Measurements from ENCODE around the gene SH3RF1. TPM values are rescaled to one million over a fixed set of nuclear protein-coding genes. Genes with fewer than 3 reads are reported as not detected.

SH3RF1 gene
- total and polyA plus RNA-seq, 4 donors = 1.8 to 7.9 (median 3.5) TPM

DNA sequence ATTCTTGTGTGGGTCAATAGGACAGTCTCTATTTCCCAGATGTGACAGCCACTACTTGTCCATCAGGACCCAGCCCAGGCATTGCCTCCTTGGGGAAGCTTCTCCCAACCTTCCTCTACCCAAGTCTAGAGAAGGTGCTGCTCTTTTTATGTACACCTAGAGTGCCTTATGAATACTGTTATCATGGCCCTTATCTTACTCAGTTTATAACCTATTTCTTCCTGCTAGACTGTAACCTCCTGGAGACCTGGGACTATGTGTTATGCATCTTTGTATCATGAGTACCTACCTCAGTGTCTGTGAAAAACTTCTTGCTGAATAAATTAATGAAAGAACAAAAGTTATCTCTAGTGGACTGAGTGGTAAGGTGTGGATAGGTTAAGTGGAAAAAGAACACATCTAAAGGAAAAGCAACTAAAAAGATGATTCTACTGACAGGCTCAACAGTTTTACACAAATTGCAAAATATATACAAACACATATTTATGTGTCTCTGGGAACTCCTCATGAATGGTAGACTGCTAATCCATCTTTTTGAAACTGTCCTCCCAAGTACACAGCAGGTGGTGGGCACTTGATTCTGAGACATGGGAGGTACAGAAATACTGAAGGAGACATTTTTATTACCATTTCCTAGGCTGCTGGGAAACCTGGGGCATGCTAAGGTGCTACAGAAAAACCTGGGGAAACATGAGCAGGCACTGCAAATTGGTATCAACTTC, 106.6 kb downstream of the SH3RF1 start:
- TF ChIP-seq FOXA2 (IDR thresholded peaks at IDR 0.05) = no peak
- TF ChIP-seq, protein P1, sequence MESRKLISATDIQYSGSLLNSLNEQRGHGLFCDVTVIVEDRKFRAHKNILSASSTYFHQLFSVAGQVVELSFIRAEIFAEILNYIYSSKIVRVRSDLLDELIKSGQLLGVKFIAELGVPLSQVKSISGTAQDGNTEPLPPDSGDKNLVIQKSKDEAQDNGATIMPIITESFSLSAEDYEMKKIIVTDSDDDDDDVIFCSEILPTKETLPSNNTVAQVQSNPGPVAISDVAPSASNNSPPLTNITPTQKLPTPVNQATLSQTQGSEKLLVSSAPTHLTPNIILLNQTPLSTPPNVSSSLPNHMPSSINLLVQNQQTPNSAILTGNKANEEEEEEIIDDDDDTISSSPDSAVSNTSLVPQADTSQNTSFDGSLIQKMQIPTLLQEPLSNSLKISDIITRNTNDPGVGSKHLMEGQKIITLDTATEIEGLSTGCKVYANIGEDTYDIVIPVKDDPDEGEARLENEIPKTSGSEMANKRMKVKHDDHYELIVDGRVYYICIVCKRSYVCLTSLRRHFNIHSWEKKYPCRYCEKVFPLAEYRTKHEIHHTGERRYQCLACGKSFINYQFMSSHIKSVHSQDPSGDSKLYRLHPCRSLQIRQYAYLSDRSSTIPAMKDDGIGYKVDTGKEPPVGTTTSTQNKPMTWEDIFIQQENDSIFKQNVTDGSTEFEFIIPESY (IDR thresholded peaks at IDR 0.05) = no peak
- TF ChIP-seq GABPA (IDR thresholded peaks at IDR 0.05 in 1 of 2, conservative IDR thresholded peaks at IDR 0.05 in 1 of 2) = no peak
- TF ChIP-seq HNF4G (IDR thresholded peaks at IDR 0.05) = no peak
- no peak for TF ChIP-seq NR2F2 (IDR thresholded peaks at IDR 0.05)
- TF ChIP-seq TAF1 (conservative IDR thresholded peaks at IDR 0.05) = no peak
- TF ChIP-seq SP1 (IDR thresholded peaks at IDR 0.05) = no peak
- no peak for TF ChIP-seq JUND (IDR thresholded peaks at IDR 0.05)
- no peak for TF ChIP-seq RAD21 (IDR thresholded peaks at IDR 0.05)
- no peak for TF ChIP-seq FOXA1 (IDR thresholded peaks at IDR 0.05)
- TF ChIP-seq, protein P2, sequence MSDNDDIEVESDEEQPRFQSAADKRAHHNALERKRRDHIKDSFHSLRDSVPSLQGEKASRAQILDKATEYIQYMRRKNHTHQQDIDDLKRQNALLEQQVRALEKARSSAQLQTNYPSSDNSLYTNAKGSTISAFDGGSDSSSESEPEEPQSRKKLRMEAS (IDR thresholded peaks at IDR 0.05) = no peak
- no peak for TF ChIP-seq RXRA (IDR thresholded peaks at IDR 0.05)
- TF ChIP-seq, protein P3, sequence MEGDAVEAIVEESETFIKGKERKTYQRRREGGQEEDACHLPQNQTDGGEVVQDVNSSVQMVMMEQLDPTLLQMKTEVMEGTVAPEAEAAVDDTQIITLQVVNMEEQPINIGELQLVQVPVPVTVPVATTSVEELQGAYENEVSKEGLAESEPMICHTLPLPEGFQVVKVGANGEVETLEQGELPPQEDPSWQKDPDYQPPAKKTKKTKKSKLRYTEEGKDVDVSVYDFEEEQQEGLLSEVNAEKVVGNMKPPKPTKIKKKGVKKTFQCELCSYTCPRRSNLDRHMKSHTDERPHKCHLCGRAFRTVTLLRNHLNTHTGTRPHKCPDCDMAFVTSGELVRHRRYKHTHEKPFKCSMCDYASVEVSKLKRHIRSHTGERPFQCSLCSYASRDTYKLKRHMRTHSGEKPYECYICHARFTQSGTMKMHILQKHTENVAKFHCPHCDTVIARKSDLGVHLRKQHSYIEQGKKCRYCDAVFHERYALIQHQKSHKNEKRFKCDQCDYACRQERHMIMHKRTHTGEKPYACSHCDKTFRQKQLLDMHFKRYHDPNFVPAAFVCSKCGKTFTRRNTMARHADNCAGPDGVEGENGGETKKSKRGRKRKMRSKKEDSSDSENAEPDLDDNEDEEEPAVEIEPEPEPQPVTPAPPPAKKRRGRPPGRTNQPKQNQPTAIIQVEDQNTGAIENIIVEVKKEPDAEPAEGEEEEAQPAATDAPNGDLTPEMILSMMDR (IDR thresholded peaks at IDR 0.05; ENCODE audit: low read depth, low read length, missing input control) = no peak
- no peak for TF ChIP-seq HNF4A (conservative IDR thresholded peaks at IDR 0.05)
- H3K9me3 ChIP-seq (ENCODE audit: control insufficient read depth in 4 of 4, low read length in 3 of 4) = no peaks in the 10 kb centered on the region
- H3K4me3 ChIP-seq (ENCODE audit: low read depth in 1 of 3, low read length in 3 of 3) = no peak overlapping the region
- no peak overlapping the region for H3K9ac ChIP-seq (ENCODE audit: low read depth in 1 of 2, low read length in 2 of 2)
- H3K4me1 ChIP-seq (ENCODE audit: control insufficient read depth in 4 of 4, insufficient read depth in 4 of 4, low read length in 3 of 4) = peaks cover 0 to 4% (median 4%) of the 10 kb centered on the region in 4 donors
- DNase-seq (ENCODE audit: low spot score) = no peak
- H3K27ac ChIP-seq (ENCODE audit: low read depth in 1 of 2, low read length in 2 of 2) = no peak overlapping the region
- H3K27me3 ChIP-seq (ENCODE audit: control insufficient read depth in 4 of 4, insufficient read depth in 4 of 4, low read length in 3 of 4) = no peaks in the 10 kb centered on the region
- H3K36me3 ChIP-seq (ENCODE audit: control insufficient read depth in 4 of 4, insufficient read depth in 3 of 4, low read depth in 1 of 4, low read length in 3 of 4) = peaks cover 0 to 2% (median under 1%) of the 10 kb centered on the region in 4 donors

DNA sequence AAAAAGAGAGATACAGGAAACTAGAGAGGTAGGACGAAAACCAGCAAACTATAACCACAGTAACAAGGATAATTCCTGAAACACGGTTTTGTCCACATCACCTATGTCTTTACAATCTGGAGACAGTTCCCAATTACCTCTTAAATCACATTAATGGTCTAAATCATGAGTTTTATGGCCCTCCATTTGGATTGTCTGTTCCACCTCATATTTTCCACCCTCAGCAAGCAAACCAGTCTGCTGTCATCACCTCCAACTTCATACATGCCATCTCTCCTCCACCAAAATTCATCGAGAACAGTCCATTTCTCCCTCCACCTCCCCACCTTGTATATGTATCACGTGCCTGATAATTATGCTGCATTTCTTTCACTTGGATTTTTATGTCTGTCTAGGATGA, 107.3 kb downstream of the SH3RF1 start:
- Histone ChIP-seq H3K36me3 (ENCODE audit: control insufficient read depth in 4 of 4, insufficient read depth in 3 of 4, low read depth in 1 of 4, low read length in 3 of 4) (peaks cover 0 to 2% (median under 1%) of the 10 kb centered on the region in 4 donors), H3K9me3 (ENCODE audit: control insufficient read depth in 4 of 4, low read length in 3 of 4) (no peaks in the 10 kb centered on the region), H3K9ac (ENCODE audit: low read depth in 1 of 2, low read length in 2 of 2) (no peak overlapping the region), H3K27ac (ENCODE audit: low read depth in 1 of 2, low read length in 2 of 2) (no peak overlapping the region), H3K4me3 (ENCODE audit: low read depth in 1 of 3, low read length in 3 of 3) (no peak overlapping the region), H3K27me3 (ENCODE audit: control insufficient read depth in 4 of 4, insufficient read depth in 4 of 4, low read length in 3 of 4) (no peaks in the 10 kb centered on the region), H3K4me1 (ENCODE audit: control insufficient read depth in 4 of 4, insufficient read depth in 4 of 4, low read length in 3 of 4) (peaks cover 0 to 4% (median 4%) of the 10 kb centered on the region in 4 donors)
- 93% methylated on average over 4 of the region's 4 CpGs for WGBS
- TF ChIP-seq RAD21 (IDR thresholded peaks at IDR 0.05) (no peak), FOXA2 (IDR thresholded peaks at IDR 0.05) (no peak), SP1 (IDR thresholded peaks at IDR 0.05) (no peak), NR2F2 (IDR thresholded peaks at IDR 0.05) (no peak), GABPA (IDR thresholded peaks at IDR 0.05 in 1 of 2, conservative IDR thresholded peaks at IDR 0.05 in 1 of 2) (no peak), HNF4A (conservative IDR thresholded peaks at IDR 0.05) (no peak)
- TF ChIP-seq, protein P1 (IDR thresholded peaks at IDR 0.05) = no peak
- TF ChIP-seq, protein P4, sequence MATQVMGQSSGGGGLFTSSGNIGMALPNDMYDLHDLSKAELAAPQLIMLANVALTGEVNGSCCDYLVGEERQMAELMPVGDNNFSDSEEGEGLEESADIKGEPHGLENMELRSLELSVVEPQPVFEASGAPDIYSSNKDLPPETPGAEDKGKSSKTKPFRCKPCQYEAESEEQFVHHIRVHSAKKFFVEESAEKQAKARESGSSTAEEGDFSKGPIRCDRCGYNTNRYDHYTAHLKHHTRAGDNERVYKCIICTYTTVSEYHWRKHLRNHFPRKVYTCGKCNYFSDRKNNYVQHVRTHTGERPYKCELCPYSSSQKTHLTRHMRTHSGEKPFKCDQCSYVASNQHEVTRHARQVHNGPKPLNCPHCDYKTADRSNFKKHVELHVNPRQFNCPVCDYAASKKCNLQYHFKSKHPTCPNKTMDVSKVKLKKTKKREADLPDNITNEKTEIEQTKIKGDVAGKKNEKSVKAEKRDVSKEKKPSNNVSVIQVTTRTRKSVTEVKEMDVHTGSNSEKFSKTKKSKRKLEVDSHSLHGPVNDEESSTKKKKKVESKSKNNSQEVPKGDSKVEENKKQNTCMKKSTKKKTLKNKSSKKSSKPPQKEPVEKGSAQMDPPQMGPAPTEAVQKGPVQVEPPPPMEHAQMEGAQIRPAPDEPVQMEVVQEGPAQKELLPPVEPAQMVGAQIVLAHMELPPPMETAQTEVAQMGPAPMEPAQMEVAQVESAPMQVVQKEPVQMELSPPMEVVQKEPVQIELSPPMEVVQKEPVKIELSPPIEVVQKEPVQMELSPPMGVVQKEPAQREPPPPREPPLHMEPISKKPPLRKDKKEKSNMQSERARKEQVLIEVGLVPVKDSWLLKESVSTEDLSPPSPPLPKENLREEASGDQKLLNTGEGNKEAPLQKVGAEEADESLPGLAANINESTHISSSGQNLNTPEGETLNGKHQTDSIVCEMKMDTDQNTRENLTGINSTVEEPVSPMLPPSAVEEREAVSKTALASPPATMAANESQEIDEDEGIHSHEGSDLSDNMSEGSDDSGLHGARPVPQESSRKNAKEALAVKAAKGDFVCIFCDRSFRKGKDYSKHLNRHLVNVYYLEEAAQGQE (IDR thresholded peaks at IDR 0.05) = no peak
- DNase-seq (ENCODE audit: low spot score) = no peak

Measured in liver (tissue), 9 donors.